Sciatic nerve (tissue), 2 donors: Measurements from ENCODE around the gene ALX3. TPM values are rescaled to one million over a fixed set of nuclear protein-coding genes. Genes with fewer than 3 reads are reported as not detected.
"Not testable (repeated sequence)": the region's sequence is repeated elsewhere in the genome, so short reads cannot be mapped to it uniquely, and the experiment has no call there.

Source experiments
- ATAC-seq: fragments of 200-7000 bp; cut with Tn5 transposase; one replicate; pipeline ENCODE4 v1.9.1; 2020; ENCODE audit warnings: mild to moderate bottlenecking, moderate library complexity
- DNase-seq: peaks from one replicate; pipeline ENCODE4 v3.0.0-alpha.2; 2020; ENCODE audit warnings: low spot score
- intact Hi-C: fragments of 100-400 bp; cut with DNase I; formaldehyde crosslinking; loops from one replicate; pipeline ENCODE4 v1.14.2; 2022
- total RNA-seq: library from RNA; stranded (reverse); fragmentation: NEBNext Ultra II Directional; extraction: Animal tissue kit (Norgen Biotek cat#: 25700); gene quantifications from one replicate; pipeline ENCODE4 v1.2.1, GENCODE V29; 2021
- donor health status: DM: no; HTN: no; CAD: no.
- donor health status: DM: no; HTN: no; CAD: no.

Gene ALX3
- total RNA-seq, 1 donor from 2014 or later = not detected

- intact Hi-C loops = no loop called here
- ATAC-seq (no peak), DNase-seq (no peak)
Observed at GRCh38 chr1:110091791-110092190, 21.3 kb upstream of the ALX3 start.

- no peak for DNase-seq
- intact Hi-C loops = no loop called here
- ATAC-seq = no peak
Observed at GRCh38 chr1:110091381-110091780, 20.9 kb upstream of the ALX3 start.

- intact Hi-C loops = no loop called here
- no peak for DNase-seq
- ATAC-seq = no peak
Observed at GRCh38 chr1:110089561-110090275, 19.2 kb upstream of the ALX3 start.

GRCh38 chr1:110088739-110089316, 18.4 kb upstream of the ALX3 start:
- DNase-seq (no peak), ATAC-seq (no peak)
- intact Hi-C loops = no loop called here

GRCh38 chr1:110087812-110088738, 17.6 kb upstream of the ALX3 start:
- DNase-seq (peak; percentile 68), ATAC-seq (peak; percentile 68)
- intact Hi-C loops = no loop called here

DNA sequence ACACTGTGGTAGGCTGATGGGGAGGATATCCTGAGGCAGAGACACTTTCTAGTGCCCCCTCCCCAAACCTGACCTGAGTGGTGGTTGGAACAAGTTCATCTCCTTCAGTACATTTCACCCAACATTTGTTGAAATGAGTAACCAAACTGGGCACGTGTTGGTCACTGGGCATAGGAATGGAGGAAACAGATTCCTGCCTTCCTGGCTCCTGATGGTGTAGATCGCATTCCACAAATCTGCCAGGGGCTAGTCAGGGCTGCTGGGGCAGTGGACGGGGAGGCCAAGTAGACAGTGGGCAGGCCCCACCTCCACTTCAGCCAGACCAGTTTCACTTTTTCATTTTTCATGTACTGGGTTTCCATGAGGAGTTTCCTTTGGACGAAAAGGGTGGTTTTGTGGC, 16.5 kb upstream of the ALX3 start:
- no peak for DNase-seq
- no peak for ATAC-seq
- intact Hi-C loops = no loop called here

GRCh38 chr1:110085671-110086070, 15.2 kb upstream of the ALX3 start:
- no peak for DNase-seq
- intact Hi-C loops = no loop called here
- ATAC-seq = no peak

GRCh38 chr1:110084227-110085078, 14.0 kb upstream of the ALX3 start:
- ATAC-seq (peak; percentile 79), DNase-seq (peak; percentile 72)
- intact Hi-C loops = no loop called here

DNA sequence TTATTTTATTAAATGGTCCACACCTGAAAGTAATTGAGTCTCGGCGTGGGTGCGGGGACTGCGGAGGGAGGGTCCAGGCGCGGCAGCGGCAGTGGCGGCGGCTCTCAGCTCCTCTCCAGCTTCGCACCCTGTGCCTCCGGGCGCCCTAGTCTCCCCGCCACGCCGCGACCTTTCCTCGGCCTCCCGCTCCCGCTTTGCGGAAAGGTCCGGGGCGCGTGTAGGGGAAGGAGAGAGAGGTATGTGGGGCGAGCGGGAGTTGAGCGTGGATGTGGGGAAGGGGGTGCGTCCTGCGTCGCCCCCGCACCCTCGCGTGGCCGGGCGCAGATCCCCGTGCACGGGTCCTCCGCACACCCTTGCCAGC, 13.4 kb upstream of the ALX3 start:
- intact Hi-C loops = no loop called here
- DNase-seq (no peak), ATAC-seq (peak; percentile 57)

DNA sequence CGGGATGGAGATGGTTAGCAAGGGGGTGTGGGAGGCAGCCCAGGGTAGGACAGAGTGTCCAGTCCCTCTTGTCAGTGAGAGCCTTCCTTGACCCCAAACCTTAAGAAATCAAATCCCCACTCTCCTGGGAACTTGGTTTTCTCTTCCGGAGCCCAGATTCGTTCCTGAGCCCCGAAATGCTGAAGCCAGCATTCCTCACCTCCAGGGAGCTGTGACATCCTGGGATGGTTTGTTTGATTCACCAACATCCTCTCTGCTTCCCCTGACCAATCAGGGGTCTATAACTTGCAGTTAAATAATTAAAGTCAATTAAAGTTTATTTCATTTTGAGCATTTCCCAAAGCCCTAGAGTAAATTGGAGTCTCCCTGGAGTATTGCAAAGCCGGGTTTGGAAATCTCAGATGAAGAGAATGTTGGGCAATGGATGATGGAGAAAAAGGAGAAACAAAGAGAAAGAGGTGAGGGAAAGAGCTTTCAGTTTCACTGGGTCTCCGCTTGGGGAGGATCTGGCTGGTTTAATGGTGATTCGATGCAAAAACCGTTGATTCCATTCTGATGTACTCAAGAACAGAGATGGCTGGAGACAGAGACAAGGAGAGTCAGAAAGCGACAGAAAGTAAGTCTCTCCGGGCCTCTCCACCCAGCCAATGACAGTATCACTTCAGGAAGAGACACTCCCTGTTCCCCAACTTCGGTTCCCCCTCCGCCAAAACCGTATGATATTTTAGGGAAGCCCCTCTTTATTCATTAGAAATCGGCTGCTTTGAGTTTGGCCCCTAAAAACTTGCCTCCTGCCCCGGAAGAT, 12.8 kb upstream of the ALX3 start:
- intact Hi-C loops = no loop called here
- ATAC-seq (peak; percentile 34), DNase-seq (no peak)

DNA sequence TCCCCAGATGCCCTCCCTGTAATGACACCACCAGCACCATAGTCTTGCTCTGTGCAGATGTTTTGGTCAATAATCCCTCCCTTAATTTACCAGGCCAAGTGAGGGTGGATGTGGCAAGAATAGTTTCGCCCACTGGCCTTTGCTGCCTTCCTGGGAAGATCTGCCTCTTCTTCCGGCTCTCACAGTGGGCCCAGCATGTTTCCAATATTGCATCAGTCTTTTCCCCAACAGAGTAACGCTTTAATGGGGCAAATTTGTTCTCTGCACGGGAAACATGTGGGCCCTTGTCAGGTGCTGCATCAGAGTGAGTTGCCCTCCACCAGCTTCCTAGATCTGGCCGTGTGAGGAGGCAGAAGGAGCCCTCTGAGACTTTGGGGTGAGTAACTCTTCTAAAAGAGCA, 12.0 kb upstream of the ALX3 start:
- ATAC-seq (no peak), DNase-seq (no peak)
- intact Hi-C loops = no loop called here

DNA sequence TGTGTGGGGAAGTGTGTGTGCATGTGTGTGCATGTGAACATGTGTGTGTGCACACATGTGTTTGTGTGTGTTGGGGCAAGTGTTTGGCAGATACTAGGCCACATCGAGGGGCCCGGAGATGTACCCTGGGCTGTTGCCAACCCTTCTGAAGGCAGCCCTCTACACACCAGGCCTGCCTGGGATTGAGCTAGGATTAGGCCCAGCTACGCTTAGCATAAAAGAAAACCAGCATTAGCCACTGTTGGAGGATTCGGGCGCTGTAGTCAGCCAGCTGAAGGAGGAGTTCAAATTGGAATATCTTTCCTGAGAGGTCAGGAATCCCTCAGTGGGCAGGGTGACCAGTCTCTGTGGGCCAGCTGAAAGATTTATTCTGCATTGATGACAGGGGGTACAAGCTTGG, 10.6 kb upstream of the ALX3 start:
- intact Hi-C loops = no loop called here
- no peak for DNase-seq
- no peak for ATAC-seq

DNA sequence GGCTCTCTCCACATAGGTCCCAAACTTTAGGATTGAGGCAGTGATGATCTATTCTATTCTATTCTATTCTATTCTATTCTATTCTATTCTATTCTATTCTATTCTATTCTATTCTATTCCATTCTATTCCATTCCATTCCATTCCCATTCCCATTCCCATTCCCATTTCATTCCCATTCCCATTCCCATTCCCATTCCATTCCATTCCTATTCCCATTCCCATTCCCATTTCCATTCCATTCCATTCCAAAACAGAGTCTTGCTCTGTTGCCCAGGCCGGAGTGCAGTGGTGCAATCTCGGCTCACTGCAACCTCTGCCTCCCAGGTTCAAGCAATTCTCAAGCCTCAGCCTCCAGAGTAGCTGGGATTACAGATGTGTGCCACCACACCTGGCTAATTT, 9.5 kb upstream of the ALX3 start:
- DNase-seq, ATAC-seq, intact Hi-C loops: not testable (repeated sequence)

DNA sequence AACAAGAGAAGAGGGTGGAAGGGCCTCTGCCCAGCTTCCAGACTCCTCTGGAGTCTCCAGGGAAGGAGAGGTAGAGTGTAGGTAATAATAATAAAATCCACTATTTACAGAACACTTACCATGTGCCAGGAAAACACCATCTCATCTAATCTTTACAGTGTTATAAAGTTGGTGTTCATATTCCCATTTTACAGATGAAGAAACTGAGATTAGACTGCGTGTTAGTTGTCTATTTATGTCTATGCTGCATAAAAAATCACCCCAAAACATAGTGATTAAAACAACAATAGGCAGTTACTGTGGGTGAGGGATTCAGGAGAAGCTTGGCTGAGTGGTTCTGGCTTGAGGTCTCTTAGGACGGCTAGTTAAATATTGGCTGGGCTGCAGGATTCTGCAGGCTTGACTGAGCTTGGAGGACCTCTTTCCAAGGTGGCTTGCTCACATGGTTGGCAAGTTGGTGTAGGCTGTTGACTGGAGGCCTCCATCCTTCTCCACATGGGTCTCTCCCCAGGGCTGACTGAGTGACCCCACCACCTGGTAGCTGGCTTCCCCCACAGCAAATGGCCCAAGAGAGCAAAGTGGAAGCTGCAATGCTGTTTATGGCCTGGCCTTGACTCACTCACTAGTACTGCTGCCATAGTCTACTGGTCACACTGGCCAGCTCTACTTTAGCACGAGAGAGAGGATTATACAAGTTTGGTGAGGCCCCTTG, 6.5 kb upstream of the ALX3 start:
- ATAC-seq (no peak), DNase-seq (no peak)
- intact Hi-C loops = no loop called here

DNA sequence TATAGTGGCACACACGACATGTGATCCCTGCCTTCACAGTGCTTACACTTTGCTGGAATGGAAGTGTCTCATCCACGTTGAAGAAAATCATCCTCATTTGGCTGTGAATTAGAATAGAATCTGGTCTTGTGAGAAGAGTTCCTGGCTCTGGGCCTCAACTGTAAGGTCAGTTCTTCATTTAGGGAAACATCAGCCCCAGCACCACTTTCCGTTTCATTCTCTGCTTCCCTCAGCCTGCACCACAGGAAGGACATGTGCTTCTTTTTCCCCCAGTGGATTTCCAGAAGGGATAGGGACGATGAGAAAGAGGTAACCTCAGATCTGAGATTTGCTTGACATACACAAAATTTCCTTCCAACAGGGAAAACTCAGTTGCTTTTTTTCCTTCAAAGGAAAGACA, 3.7 kb upstream of the ALX3 start:
- DNase-seq = no peak
- intact Hi-C loops = no loop called here
- ATAC-seq = no peak

- intact Hi-C loops = no loop called here
- no peak for ATAC-seq
- DNase-seq = no peak
Observed at GRCh38 chr1:110070282-110070669, 196 bp downstream of the ALX3 start.

DNA sequence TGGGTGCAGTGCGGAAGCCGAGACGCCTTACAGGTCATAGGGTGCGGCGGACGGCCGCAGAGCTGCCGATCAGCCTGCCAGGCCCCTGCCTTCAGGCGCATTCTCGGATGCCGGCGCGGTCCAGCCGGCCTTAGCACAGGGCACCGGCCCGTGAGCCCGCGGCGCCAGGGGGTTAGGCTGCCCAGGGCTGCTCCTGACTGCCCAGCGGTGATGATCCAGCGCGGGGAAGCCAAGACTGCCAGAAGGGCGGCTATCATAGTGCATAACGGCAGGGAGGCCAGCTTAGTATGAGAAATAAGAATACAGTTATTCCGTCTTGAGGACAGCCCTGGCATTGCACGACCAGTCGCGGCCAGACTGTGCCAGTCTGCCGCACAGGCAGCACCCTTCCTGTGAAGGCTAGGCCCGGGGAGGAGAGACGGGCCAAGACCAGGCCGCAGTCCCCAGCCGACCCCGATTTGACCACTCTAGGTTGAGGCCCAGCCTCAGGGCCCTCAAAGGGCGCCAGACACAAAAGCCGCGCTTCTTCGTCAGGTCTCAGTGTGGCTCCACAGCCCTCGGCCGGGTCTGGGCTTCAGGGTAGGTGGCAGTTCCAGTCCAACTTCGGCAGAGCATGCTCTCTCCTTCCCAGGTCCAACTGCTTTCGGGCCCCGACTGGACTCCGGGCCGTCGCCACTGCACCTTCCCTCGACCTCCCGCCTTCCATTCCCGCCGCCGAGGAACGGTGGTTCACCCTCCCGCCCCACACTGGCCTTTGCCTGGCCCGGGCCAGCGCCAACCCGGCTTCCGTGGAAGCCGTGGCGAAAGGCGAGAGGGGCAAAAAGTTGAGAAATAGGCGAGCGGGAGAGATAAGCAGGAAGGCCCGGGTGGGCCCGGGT, 829 bp downstream of the ALX3 start:
- DNase-seq = no peak
- ATAC-seq = peak; percentile 35
- intact Hi-C loops = no loop called here
